Head of caudate nucleus (tissue), 42 donors: ENCODE measurements around the gene MUC15.
"Not testable (repeated sequence)": the region's sequence is repeated elsewhere in the genome, so short reads cannot be mapped to it uniquely, and the experiment has no call there.

Experiments
- DNase-seq, 42 donors: peaks; one replicate each; pipeline versions ENCODE4 v3.0.0 to v3.0.0-alpha.2; 2020 to 2021; ENCODE audit warnings: mixed read lengths in 7 of 42
- intact Hi-C: fragments of 100-400 bp; cut with DNase I; formaldehyde crosslinking; loops from one replicate; pipeline ENCODE4 v1.15.0; 2022

The MUC15 gene, protein sequence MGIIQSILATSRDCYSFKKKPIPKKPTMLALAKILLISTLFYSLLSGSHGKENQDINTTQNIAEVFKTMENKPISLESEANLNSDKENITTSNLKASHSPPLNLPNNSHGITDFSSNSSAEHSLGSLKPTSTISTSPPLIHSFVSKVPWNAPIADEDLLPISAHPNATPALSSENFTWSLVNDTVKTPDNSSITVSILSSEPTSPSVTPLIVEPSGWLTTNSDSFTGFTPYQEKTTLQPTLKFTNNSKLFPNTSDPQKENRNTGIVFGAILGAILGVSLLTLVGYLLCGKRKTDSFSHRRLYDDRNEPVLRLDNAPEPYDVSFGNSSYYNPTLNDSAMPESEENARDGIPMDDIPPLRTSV

DNA sequence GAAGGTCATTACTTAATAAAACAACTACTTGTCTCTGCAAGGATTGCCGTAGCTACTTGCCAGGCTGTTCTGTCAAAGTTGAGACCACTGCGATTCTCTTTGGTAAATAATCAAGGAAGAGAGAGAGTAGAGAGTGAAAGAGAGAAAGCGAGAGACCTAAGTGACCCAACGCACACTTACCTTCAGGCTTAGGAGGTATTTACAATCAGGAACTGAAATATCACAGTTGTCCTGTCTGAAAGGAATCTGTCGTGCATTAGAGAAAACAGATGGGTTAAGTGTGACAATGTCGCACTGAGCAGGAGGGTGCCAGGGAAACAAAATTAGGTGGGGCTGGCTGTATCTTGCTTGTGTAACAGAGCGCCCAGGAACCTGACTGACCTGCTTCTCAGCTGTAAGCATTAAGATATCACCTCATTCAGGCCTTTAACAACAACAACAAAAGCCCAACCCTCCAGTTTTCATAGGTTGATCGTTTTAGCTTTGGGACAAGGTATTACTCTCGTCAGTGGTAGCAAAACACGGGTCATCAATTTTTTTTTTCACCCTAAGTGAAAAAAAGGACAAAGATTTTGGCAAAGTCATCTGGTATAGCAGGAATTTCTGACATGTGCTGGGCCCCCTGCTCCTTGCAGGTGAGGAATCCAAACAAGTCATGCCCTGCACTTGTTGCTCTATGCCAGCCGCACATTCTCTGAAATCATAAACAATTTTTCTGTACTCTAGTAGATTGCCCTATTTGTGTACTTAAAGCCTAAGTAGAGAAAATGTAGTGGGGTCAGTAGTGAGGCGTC lies at the start of gene MUC15:
Gene MUC15, minus strand, starts transcription at position 403 of the 794 bp plus-strand sequence. CDS start 5,169 bp downstream, outside the sequence.
- DNase-seq = no peak
- intact Hi-C loops = no loop called here

- intact Hi-C loops = no loop called here
These were observed 49.1 kb upstream of the MUC15 start for GRCh38 chr11:26621132-26621531.

GRCh38 chr11:26620282-26621045 lies 48.4 kb upstream of the MUC15 start:
- intact Hi-C loops = no loop called here
- no peak for DNase-seq

More at GRCh38 chr11:26621132-26621531, 49.1 kb upstream of the MUC15 start:
- peak in 4 of 42 donors; percentile 10 to 46 (median 32) for DNase-seq

DNA sequence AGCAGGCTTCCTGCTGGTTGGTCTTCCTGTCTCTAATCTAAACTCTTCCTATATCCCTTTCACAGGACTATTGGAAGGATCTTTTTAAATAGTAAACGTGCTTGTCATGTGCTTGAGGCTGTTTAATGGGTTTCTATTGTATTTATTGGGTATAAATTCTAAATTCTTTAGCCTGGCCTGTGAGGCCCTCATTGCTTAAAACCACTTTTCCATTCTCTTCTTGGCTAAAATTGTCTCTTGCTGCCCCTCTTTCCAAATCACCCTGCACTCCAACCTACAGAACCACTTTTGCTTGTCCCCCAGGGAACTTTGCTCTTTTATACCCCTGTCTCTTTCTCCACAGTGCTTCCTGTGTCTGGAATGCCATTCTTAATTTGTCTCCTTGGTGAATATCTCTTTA lies 46.4 kb upstream of the MUC15 start:
- intact Hi-C loops = no loop called here

DNA sequence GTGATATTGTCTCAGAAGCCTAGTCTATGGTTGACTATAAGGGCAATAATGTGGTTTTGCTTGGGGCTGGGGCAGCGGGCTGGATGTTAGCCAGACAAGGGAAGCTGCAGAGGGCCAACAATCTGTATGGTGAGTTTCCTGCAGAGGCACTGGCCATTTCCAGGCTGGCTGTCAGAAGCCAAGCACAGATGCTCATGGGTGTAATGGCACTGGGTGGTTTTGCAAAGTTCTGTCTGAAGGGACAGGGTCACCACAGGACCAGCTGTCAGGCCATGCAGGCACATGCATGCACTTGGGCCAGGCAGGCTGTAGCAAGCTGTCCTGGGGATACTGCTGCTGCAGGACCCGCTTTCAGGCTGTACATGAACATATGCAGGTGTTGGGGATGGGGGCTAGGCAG lies 41.7 kb upstream of the MUC15 start:
- no peak for DNase-seq
- intact Hi-C loops = no loop called here

More for the DNA sequence above, 46.4 kb upstream of the MUC15 start:
- DNase-seq = no peak

DNA sequence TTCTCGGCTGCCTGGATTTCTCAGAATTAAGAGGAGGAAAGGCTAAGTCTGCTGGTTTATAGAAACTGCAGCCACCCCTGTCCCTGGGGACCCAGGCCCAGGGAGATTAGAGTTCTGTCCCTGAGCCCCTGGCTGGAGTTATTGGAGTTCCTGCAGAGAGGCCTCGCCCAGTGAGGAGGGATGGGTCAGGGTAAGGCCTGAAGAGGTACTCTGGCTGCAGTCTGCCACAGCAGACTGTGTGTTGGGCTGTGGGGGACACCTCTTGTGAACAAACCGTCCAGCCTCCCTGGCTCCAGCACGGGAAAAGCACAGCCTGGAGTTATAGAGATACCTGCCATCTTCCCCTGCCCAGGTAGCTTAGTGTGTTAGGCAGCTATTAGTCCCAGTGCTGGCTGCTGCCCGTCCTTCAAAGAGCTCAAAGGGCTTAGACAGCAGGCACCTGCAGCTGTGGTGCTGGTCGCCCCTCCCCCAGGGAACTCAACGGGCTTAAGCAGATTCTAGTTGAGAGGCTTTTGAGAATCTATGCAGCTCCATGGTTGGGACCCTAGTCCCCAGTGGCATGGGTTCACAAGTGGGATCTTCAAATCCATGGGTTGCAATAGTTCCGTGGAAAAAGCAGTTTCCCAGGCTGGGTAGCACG lies 36.6 kb upstream of the MUC15 start:
- intact Hi-C loops = no loop called here
- no peak for DNase-seq

DNA sequence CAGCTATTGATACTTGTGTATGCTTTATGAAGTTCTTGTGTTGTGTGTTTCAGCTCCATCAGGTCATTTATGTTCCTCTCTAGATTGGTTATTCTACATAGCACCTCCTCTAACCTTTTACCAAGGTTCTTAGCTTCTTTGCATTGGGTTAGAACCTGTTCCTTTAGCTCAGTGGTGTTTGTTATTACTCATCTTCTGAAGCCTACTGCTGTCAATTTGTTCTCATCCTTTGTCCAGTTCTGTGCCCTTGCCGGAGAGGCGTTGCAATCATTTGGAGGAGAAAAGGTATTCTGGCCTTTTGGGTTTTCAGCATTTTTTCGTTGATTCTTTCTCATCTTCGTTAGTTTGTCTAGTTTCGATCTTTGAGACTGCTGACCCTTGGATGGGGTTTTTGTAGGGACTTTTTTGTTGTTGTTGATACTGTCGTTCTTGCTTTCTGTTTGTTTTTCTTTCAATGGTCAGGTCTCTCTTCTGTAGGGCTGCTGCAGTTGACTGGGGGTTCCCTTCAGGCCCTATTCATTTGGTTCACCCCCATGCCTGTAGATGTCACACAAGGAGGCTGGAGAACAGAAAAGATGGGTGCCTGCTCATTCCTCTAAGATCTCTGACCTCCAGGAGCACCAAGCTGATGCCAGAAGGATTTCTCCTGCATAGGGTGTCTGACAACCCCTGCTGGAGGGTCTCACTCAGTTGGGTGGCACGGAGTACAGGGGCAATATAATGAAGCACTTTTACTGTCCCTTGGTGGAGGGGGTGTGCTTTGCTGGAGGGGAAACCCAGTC lies 35.9 kb upstream of the MUC15 start:
- intact Hi-C loops = no loop called here
- no peak for DNase-seq

- intact Hi-C loops = no loop called here
- no peak for DNase-seq
These were observed 27.9 kb upstream of the MUC15 start for GRCh38 chr11:26599876-26600434.

DNA sequence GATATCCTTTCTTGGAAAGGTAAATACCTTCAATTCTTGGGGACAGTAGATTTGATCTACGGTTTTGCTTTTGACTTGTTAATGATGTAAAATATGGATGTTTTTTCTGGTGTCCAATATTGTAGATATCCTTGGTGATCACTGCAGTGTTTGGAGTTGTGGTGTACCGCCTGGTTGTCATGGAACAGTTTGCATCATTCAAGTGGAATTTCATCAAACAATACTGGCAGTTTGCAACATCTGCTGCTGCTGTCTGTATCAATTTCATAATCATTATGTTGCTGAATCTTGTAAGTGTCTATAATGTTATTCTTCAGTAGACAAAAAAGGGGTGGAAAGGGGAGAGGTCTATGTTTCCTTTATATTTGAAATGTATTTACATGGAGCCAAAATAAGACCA lies 27.4 kb upstream of the MUC15 start:
- no peak for DNase-seq
- intact Hi-C loops = no loop called here

- no peak for DNase-seq
- intact Hi-C loops = no loop called here
These were observed 25.8 kb upstream of the MUC15 start for GRCh38 chr11:26597899-26598298.

DNA sequence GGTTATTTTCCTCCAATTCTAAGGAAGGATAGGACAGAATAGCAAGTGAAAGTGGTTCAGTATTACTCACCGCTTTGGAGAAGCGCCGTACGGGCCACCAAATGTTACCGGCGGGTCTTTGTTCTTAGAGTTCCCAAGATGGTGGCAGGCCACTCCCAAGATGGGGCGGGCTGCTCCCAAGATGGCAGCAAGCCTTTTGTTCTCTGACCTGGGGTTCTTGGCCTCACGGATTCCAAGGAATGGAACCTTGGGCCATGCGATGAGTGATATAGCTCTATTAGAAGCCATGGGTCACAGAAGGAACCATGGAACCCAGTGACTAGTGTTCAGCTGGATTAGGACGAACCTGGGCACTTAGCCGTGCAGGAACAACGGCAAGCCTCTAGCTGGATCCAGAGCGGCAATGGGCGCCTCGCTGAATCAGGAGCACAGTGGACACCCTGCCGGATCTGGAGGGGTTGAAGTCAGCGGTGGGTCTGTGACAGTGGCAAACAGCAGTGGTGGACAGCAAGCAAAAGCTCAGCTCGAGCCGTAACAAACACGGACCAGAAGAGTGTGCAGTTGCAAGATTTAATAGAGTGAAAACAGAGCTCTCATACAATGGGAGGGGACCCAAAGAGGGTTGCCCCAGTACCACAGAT lies 25.1 kb upstream of the MUC15 start:
- intact Hi-C loops, DNase-seq: not testable (repeated sequence)

GRCh38 chr11:26595207-26595865 lies 23.3 kb upstream of the MUC15 start:
- intact Hi-C loops, DNase-seq: not testable (repeated sequence)

DNA sequence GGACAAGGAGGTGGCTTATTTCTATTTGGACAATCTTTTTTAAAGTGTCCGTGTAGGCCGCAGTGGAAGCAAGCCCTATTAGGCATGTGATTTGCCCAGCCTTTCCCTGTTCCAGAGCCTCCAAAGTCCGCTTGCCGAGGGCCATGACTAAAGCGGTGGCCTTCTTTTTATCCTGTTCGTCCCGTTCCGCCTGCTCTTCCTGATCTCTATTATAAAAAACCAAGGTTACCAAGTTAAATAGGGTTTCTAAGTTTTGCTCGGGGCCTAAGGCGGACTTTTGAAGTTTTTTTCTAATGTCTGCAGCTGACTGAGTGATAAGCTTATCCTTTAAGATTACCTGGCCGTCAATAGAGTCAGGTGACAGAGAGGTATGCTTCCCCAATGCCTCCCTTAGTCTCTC lies 21.6 kb upstream of the MUC15 start:
- intact Hi-C loops = no loop called here
- no peak for DNase-seq

DNA sequence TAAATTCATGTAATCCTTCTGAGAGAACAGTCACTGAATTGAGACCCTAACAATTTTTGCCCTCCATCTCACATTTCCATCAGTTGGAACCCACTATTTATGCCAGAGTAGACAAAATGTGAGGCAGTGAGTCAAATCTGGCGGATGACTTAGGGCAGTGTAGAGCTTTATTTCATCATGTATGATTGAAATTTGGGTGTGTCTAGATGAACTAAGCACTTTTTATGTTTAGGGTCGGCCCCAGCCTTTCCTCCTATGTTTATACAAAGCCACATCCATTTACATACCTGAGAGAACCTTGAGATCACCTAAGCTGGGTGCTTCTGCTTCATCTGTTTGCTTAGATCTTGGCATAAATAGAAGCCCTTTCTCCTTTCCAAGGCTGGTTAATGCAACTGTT lies 15.0 kb upstream of the MUC15 start:
- DNase-seq = no peak

DNA sequence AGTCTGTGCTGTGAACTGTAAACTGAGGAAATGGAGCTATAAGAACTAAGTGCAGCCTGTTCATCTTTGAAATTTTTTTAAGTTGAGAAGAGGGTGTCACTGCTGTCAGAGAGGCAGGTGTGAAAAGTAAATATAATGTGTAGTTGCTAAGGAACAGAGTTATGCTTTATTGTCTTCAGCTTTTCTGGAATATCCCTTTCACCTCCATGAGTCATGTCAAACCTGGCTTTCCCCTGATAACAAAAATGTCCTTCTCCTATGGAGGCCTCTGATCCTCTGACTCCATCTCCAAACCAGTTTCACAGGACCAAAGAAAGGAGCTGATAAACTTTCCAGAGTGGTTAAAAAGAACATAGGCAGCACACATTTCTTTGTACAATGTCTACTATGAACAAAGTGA lies 12.8 kb upstream of the MUC15 start:
- DNase-seq = no peak
- intact Hi-C loops = no loop called here

More for the DNA sequence above, 15.0 kb upstream of the MUC15 start:
- intact Hi-C loops = no loop called here

DNA sequence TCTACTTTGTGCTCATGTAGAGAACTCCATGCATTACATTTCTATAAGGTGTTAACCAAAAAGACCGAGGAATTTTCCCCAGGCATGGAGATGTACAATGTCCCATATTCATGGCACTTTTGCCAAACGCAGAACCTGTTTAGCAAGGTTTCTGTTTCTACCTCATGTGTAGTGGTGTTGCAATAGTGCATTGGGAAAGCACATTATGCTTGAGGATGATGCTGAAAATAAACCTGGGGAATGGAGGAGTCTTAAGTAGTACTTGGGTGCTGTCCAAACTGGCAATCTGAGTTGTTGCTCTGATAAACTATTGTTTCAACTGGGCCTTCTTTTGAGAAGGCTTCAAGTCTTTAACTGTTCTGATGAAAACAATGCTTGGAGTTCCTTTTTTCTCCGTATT lies 11.5 kb upstream of the MUC15 start:
- intact Hi-C loops = no loop called here
- no peak for DNase-seq

DNA sequence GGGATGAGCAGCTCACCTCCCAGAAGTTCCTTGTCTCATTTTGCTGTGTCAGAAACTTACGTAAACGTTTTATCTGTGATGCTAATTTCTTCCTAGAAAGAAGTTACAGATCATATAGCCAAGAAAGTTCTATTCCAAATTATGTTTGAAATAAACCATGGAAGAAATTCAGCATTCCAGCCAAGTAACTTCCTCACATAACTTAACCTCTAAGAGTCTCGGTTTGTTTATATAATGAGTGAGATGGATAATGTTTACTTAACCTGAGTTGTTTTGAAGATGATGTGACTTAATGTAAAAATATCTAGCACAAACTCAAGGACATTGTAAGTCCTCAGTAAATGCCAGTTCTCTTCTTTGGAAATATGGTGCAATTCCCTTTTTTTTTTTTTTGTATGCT lies 8.9 kb upstream of the MUC15 start:
- DNase-seq = peak in 2 of 42 donors; percentile 20 to 23
- intact Hi-C loops = no loop called here
